ENCODE results near the gene NPBWR2. TPM values are rescaled to one million over a fixed set of nuclear protein-coding genes. Genes with fewer than 3 reads are reported as not detected.

The NPBWR2 gene
- total RNA-seq, 1 experiment from 2014 or later, result not detected

DNA sequence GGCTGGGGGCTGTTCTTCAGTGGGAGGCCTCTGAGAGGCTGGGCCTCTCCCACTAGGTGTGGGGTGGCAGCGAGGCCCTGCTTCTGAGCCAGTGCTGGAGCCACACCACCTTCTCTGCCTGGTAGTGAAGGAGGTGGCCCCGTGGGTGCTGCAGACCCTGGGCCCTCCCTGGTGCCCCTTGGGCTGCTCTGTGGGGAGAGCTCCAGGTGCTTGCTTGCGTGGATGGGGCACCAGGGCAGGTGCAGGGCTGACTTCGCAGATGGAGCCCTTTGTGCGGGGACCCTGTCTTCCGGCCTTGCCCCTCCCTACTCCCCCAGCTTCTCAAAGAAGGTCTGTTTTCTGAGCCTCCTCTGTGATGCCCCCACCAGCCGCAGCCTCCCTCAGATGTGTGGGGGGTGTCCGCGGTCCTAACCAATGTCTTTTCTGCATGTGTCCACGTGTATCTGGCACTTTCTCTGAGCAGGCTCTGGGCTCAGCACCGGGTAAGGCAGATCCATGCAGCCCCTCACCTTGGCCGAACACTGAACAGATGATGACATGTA, 39.6 kb upstream of the NPBWR2 start:
- H3K4me1 ChIP-seq (ENCODE audit: control insufficient read depth in 1 of 2, insufficient read depth in 2 of 2, low read length in 2 of 2), result peaks cover 3 to 10% of the 10 kb centered on the region in 2 experiments; a peak in 3 of 4 replicates
- no peaks in the 10 kb centered on the region for H3K27me3 ChIP-seq (ENCODE audit: insufficient read depth, low read length)
- H3K36me3 ChIP-seq (ENCODE audit: control insufficient read depth in 1 of 2, insufficient read depth in 2 of 2, low read length in 2 of 2), result no peaks in the 10 kb centered on the region
- no peaks in the 10 kb centered on the region for H3K79me2 ChIP-seq (ENCODE audit: insufficient read depth, low read length)
- TF ChIP-seq SP1 (IDR thresholded peaks at IDR 0.05; ENCODE audit: low read depth) (no peak), YY1 (IDR thresholded peaks at IDR 0.05; ENCODE audit: extremely low read depth, insufficient replicate concordance, low read depth, low read length) (no peak), CEBPB (IDR thresholded peaks at IDR 0.05; ENCODE audit: low read depth) (no peak), FOSL1 (IDR thresholded peaks at IDR 0.05; ENCODE audit: low read depth) (no peak), POLR2AphosphoS5 (IDR thresholded peaks at IDR 0.05; ENCODE audit: low read depth, low read length) (no peak), CBX3 (IDR thresholded peaks at IDR 0.05; ENCODE audit: low read depth) (no peak), RAD21 (IDR thresholded peaks at IDR 0.05; ENCODE audit: low read depth) (no peak), REST (IDR thresholded peaks at IDR 0.05; ENCODE audit: low read depth) (no peak), JUND (IDR thresholded peaks at IDR 0.05) (no peak), SRF (IDR thresholded peaks at IDR 0.05; ENCODE audit: low read depth) (no peak), ZFX (IDR thresholded peaks at IDR 0.05) (no peak), EZH2 (IDR thresholded peaks at IDR 0.05) (no peak), POLR2A (IDR thresholded peaks at IDR 0.05; ENCODE audit: borderline replicate concordance, extremely low read depth, insufficient read depth, insufficient read length) (no peak), EZH2phosphoT487 (IDR thresholded peaks at IDR 0.05; ENCODE audit: borderline replicate concordance) (no peak), TCF7L2 (IDR thresholded peaks at IDR 0.05; ENCODE audit: borderline replicate concordance, extremely low read depth, insufficient read depth, insufficient read length) (no peak), EGR1 (IDR thresholded peaks at IDR 0.05; ENCODE audit: low read depth) (no peak)
- TF ChIP-seq, protein P1, sequence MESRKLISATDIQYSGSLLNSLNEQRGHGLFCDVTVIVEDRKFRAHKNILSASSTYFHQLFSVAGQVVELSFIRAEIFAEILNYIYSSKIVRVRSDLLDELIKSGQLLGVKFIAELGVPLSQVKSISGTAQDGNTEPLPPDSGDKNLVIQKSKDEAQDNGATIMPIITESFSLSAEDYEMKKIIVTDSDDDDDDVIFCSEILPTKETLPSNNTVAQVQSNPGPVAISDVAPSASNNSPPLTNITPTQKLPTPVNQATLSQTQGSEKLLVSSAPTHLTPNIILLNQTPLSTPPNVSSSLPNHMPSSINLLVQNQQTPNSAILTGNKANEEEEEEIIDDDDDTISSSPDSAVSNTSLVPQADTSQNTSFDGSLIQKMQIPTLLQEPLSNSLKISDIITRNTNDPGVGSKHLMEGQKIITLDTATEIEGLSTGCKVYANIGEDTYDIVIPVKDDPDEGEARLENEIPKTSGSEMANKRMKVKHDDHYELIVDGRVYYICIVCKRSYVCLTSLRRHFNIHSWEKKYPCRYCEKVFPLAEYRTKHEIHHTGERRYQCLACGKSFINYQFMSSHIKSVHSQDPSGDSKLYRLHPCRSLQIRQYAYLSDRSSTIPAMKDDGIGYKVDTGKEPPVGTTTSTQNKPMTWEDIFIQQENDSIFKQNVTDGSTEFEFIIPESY (IDR thresholded peaks at IDR 0.05; ENCODE audit: extremely low read depth, insufficient replicate concordance, low read length), result no peak
- H3K9ac ChIP-seq (ENCODE audit: low read length), result no peak overlapping the region
- H4K20me1 ChIP-seq (ENCODE audit: insufficient read depth), result no peaks in the 10 kb centered on the region
- intact Hi-C loops (cut with micrococcal nuclease), result no loop called here
- H3K9me3 ChIP-seq (ENCODE audit: control insufficient read depth in 1 of 2, insufficient read depth in 1 of 2, low read depth in 1 of 2, low read length in 2 of 2), result peaks cover 14 to 32% of the 10 kb centered on the region in 2 experiments; a peak in 2 of 4 replicates
- DNase-seq (ENCODE audit: low read depth, low spot score) (no peak), ATAC-seq (no peak)
- H3K4me3 ChIP-seq (replicated peaks in 1 of 2; ENCODE audit: low read depth in 1 of 2, low read length in 2 of 2), result no peak overlapping the region
- H2AFZ ChIP-seq (ENCODE audit: low read depth, low read length, poor library complexity, severe bottlenecking), result no peak overlapping the region
- ChIA-PET RAD21 (ENCODE audit: low non-redundant PET in 1 of 2, low total read pairs in 2 of 2, uncharacterized antibody in 2 of 2, unreplicated experiment in 2 of 2) (no interaction called here), POLR2A (no interaction called here), CTCF (no interaction called here)
- H3K4me2 ChIP-seq (ENCODE audit: low read length), result no peak overlapping the region
- no peaks in the 10 kb centered on the region for H3K9me2 ChIP-seq (ENCODE audit: insufficient read depth)
- H3K27ac ChIP-seq (ENCODE audit: low read depth, low read length), result no peak overlapping the region
- BruUV-seq (replicated peaks), result no TSS peak
